IPS-18a (cell line): ENCODE results near the gene DSE.

Experiments
- H3K27ac ChIP-seq: one replicate; pipeline ENCODE4 v1.5.1; 2013; ENCODE audit warnings: low read length
- H3K27me3 ChIP-seq: one replicate; pipeline ENCODE4 v1.6.1; 2013; ENCODE audit warnings: mild to moderate bottlenecking, low read length; ENCODE audit not compliant: control insufficient read depth, insufficient read depth
- H3K36me3 ChIP-seq: one replicate; pipeline ENCODE4 v1.6.1; 2013; ENCODE audit warnings: low read depth, low read length; ENCODE audit not compliant: control insufficient read depth
- H3K4me1 ChIP-seq: one replicate; pipeline ENCODE4 v1.6.1; 2013; ENCODE audit warnings: low read depth, low read length; ENCODE audit not compliant: control insufficient read depth
- H3K4me3 ChIP-seq: one replicate; pipeline ENCODE4 v1.5.1; 2013; ENCODE audit warnings: low read length
- H3K9ac ChIP-seq: one replicate; pipeline ENCODE4 v1.6.1; 2013; ENCODE audit warnings: mild to moderate bottlenecking, low read length, moderate library complexity
- H3K9me3 ChIP-seq: one replicate; pipeline ENCODE4 v1.6.1; 2013; ENCODE audit warnings: low read depth, low read length; ENCODE audit not compliant: control insufficient read depth

The DSE gene

DNA sequence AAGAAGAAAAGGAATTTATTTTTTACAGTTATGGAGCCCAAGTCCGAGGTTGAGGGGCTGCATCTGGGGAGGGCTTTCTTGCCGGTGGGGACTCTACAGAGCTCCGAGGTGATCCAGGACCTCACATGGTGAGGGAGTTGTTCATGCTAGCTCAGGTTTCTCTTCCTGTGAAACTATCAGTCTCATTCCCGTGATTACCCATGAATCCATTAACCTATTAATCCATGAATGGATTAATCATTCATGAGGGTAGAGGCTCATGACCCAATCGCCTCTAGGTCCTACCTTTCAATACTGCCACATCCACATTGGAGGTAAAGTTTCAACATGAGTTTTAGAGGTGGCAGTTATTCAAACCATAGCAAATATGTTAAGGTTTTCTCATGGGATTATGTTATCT is 3.8 kb downstream of the DSE start:
- Histone ChIP-seq H3K27ac (no peak overlapping the region), H3K27me3 (no peaks in the 10 kb centered on the region), H3K4me1 (peaks cover 9% of the 10 kb centered on the region), H3K9ac (no peak overlapping the region), H3K9me3 (no peaks in the 10 kb centered on the region), H3K36me3 (no peaks in the 10 kb centered on the region), H3K4me3 (no peak overlapping the region)

DNA sequence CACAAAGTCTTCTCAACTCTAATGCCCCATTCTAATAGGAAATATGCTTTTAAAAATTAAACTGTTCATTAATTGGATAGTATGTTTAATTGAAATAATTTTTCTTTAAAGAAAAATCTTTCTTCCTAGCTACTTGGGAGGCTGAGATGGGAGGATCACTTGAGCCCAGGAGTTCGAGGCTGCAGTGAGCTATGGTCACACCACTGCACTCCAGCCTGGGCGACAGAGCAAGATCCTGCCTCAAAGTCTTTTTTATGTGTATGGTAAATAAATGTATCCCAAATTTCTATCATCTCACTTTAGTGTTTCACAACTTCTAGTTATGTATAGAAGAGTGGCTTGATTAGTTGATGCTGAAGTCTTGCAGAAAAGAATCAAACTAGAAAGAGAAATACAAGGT is 4.5 kb downstream of the DSE start:
- H3K4me3 ChIP-seq = no peak overlapping the region
- H3K9me3 ChIP-seq = no peaks in the 10 kb centered on the region
- H3K36me3 ChIP-seq = no peaks in the 10 kb centered on the region
- no peak overlapping the region for H3K9ac ChIP-seq
- H3K27me3 ChIP-seq = no peaks in the 10 kb centered on the region
- no peak overlapping the region for H3K27ac ChIP-seq
- peaks cover 5% of the 10 kb centered on the region for H3K4me1 ChIP-seq

DNA sequence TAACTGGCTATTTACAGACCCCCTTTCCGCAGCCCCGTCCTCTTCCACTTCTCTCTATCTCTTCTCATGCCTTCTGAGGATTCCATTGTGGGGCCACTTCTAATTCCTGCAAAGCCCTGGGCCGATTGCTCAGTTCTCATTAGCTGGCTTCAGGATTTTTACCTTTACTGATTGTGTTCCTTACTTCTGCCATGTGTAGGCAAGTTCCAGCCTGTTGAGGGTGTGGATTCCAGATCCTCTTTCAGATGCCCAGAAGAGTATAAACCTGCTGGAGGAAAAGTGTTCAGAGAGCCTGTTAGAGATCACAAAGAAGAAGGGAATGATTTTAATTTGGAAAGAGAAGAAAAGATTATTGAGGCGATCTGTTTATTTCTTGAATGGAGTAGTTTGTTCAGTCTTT is 5.4 kb downstream of the DSE start:
- H3K27ac ChIP-seq = no peak overlapping the region
- peaks cover 5% of the 10 kb centered on the region for H3K4me1 ChIP-seq
- H3K36me3 ChIP-seq = no peaks in the 10 kb centered on the region

GRCh38 chr6:116379764-116380163 is 9.0 kb downstream of the DSE start:
- peaks cover 5% of the 10 kb centered on the region for H3K4me1 ChIP-seq
- no peak overlapping the region for H3K27ac ChIP-seq
- H3K9ac ChIP-seq = no peak overlapping the region
- H3K27me3 ChIP-seq = no peaks in the 10 kb centered on the region
- H3K4me3 ChIP-seq = no peak overlapping the region
- no peaks in the 10 kb centered on the region for H3K36me3 ChIP-seq
- no peaks in the 10 kb centered on the region for H3K9me3 ChIP-seq

More for the DNA sequence above, 5.4 kb downstream of the DSE start:
- no peak overlapping the region for H3K9ac ChIP-seq
- H3K27me3 ChIP-seq = no peaks in the 10 kb centered on the region
- H3K4me3 ChIP-seq = no peak overlapping the region
- H3K9me3 ChIP-seq = no peaks in the 10 kb centered on the region

DNA sequence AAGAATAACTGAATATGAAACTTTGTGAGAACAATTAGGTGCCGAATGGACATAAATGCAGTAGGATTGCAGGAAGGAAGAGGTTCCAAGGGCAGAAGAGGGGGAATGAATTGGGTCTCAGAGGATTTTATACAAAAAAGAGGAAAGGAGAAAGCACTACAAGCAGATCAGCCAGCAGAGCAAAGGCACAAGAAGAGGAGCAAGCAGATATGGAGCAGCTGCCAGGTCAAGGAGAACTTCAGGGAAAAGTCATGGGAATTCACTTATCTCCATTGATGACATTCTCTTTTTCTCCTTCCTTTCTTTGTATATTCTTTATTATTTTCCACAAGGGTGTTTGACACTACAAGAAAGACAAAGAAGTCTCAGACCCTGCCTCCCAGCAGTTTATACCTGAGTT is 9.6 kb downstream of the DSE start:
- H3K36me3 ChIP-seq = no peaks in the 10 kb centered on the region
- no peaks in the 10 kb centered on the region for H3K9me3 ChIP-seq
- peaks cover 5% of the 10 kb centered on the region for H3K4me1 ChIP-seq
- H3K27me3 ChIP-seq = no peaks in the 10 kb centered on the region
- no peak overlapping the region for H3K4me3 ChIP-seq
- no peak overlapping the region for H3K9ac ChIP-seq
- no peak overlapping the region for H3K27ac ChIP-seq

DNA sequence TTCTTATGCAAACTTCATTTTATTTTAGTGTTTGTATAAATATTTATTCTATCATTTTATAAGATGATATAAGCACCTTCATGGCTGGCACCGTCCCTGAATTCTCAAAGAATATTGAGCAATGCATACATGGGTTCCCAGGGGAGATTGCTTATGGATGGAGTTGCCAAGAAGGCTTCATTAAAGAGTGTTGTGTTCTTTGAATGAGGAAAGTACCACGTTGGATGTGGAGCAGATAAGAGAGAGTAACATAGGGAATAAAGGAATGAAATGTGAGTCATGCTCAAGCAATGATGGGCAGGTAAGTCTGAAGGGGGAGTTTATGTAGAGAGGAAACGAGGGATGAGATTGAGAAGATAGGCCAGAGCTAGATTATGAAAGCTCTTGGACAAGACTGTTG is 10.3 kb downstream of the DSE start:
- Histone ChIP-seq H3K9me3 (no peaks in the 10 kb centered on the region), H3K9ac (no peak overlapping the region), H3K36me3 (no peaks in the 10 kb centered on the region), H3K27ac (no peak overlapping the region), H3K4me3 (no peak overlapping the region), H3K27me3 (no peaks in the 10 kb centered on the region), H3K4me1 (peaks cover 5% of the 10 kb centered on the region)

DNA sequence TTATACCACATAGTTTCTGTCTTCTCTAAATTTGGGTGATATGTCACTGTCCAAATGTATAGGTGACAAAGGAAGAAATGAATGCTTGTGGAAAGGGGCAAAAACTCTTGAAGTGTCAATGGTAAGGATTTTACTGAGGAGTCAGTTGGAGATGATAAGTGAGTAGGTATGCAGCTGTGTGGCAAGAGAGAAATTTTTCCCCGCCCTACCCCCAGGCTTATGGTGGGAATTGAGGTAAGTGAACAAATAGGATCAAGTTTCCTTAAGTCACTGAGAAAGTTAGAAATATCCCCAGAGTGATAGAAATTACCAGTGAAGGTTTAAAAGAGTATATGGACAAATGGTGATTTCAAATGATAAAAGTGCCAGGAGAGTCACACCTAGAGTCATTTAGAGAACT is 11.8 kb downstream of the DSE start:
- H3K36me3 ChIP-seq = no peaks in the 10 kb centered on the region
- H3K4me3 ChIP-seq = no peak overlapping the region
- peaks cover 4% of the 10 kb centered on the region for H3K4me1 ChIP-seq
- no peak overlapping the region for H3K9ac ChIP-seq
- H3K27ac ChIP-seq = no peak overlapping the region
- no peaks in the 10 kb centered on the region for H3K9me3 ChIP-seq
- H3K27me3 ChIP-seq = no peaks in the 10 kb centered on the region

- H3K36me3 ChIP-seq = no peaks in the 10 kb centered on the region
- H3K27me3 ChIP-seq = no peaks in the 10 kb centered on the region
- H3K9me3 ChIP-seq = no peaks in the 10 kb centered on the region
- no peak overlapping the region for H3K4me3 ChIP-seq
- H3K9ac ChIP-seq = no peak overlapping the region
- H3K27ac ChIP-seq = no peak overlapping the region
- no peaks in the 10 kb centered on the region for H3K4me1 ChIP-seq
Measured at GRCh38 chr6:116384727-116385458, 14.1 kb downstream of the DSE start.

- no peak overlapping the region for H3K4me3 ChIP-seq
- H3K36me3 ChIP-seq = no peaks in the 10 kb centered on the region
- H3K27me3 ChIP-seq = no peaks in the 10 kb centered on the region
- H3K9ac ChIP-seq = no peak overlapping the region
- H3K4me1 ChIP-seq = no peaks in the 10 kb centered on the region
- H3K27ac ChIP-seq = no peak overlapping the region
- no peaks in the 10 kb centered on the region for H3K9me3 ChIP-seq
Measured at GRCh38 chr6:116385459-116385802, 14.7 kb downstream of the DSE start.

DNA sequence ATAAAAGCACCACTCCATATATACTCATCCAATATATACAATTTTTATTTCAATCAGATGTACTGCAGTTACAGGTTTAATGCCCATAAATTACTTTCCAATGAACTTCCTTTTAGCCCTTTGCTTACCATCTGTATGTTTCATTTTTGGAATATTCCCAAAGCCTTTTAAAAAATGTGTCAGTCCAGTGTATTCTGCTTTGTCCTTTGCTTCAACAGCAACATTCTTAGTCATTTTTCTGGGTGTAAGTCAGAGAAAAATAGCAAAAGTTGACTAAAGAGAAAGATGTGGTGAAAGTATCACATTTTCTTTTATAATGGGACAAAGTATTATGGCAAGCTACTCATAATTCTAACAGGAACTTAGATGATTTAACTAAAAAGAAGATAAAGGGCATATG is 15.2 kb downstream of the DSE start:
- H3K9me3 ChIP-seq = no peaks in the 10 kb centered on the region
- H3K27ac ChIP-seq = no peak overlapping the region
- no peak overlapping the region for H3K4me3 ChIP-seq
- no peak overlapping the region for H3K9ac ChIP-seq
- no peaks in the 10 kb centered on the region for H3K27me3 ChIP-seq
- no peaks in the 10 kb centered on the region for H3K36me3 ChIP-seq
- no peaks in the 10 kb centered on the region for H3K4me1 ChIP-seq

- no peaks in the 10 kb centered on the region for H3K9me3 ChIP-seq
- no peaks in the 10 kb centered on the region for H3K4me1 ChIP-seq
- H3K4me3 ChIP-seq = no peak overlapping the region
- H3K36me3 ChIP-seq = no peaks in the 10 kb centered on the region
- H3K27ac ChIP-seq = no peak overlapping the region
- H3K9ac ChIP-seq = no peak overlapping the region
- H3K27me3 ChIP-seq = no peaks in the 10 kb centered on the region
Measured at GRCh38 chr6:116386581-116387299, 16.0 kb downstream of the DSE start.

DNA sequence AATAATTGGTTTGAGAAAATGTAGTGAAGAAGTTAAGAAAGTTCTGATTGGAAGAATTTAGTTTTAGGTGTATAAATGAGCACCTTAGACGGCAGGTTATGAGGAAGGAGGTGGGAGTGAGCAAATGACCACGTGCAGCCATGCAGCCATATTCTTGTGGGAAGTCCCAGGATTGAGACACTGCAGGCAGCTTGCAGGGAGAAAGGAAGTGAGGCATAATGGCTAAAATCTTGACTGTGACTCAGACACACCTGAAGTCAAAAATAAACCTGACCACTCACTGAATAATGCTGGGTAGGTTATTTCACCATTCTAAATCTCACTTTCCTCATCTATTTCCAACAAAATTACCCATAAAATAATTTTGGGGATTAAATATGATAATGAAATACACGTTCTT is 16.6 kb downstream of the DSE start:
- H3K27me3 ChIP-seq = no peaks in the 10 kb centered on the region
- H3K9ac ChIP-seq = no peak overlapping the region
- H3K36me3 ChIP-seq = no peaks in the 10 kb centered on the region
- no peaks in the 10 kb centered on the region for H3K9me3 ChIP-seq
- H3K27ac ChIP-seq = no peak overlapping the region
- H3K4me3 ChIP-seq = no peak overlapping the region
- H3K4me1 ChIP-seq = no peaks in the 10 kb centered on the region
